ENCODE measurements around the gene ZNF80. TPM values are rescaled to one million over a fixed set of nuclear protein-coding genes. Genes with fewer than 3 reads are reported as not detected.

ZNF80 gene
- total and polyA plus RNA-seq, 2 of the 8 experiments (the other 6 are each of a cell fraction or from before 2014, with no cell fraction given) = not detected

DNA sequence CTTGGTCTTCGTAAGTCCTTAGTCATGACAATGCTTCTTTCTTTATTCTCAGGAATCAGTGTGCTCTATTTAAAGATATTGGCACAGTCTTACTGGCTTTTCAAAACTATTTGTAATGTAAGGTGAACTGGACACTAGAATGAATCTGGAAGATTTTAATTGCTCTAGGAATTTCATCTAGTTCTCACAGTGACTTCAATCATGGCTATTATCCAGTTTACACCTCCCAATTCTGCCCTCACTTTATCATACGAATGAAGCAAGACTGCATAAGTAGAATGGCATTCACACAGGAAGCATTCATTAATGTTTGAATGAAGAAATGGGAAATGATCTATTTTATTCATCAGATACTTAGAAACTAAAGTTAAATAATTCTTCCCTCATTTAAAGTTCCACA is 31.8 kb downstream of the ZNF80 start:
- no peak overlapping the region for H2BK12ac ChIP-seq (ENCODE audit: low read depth, low read length)
- no peak overlapping the region for H2BK120ac ChIP-seq (replicated peaks; ENCODE audit: low read depth, low read length)
- H2AK5ac ChIP-seq (ENCODE audit: low read depth, low read length) = no peak overlapping the region
- no peak overlapping the region for H2BK15ac ChIP-seq (ENCODE audit: low read length)
- H2BK20ac ChIP-seq (ENCODE audit: low read length) = no peak overlapping the region
- H4K20me1 ChIP-seq (replicated peaks in 1 of 2; ENCODE audit: control insufficient read depth in 1 of 2, insufficient read depth in 2 of 2, low read length in 2 of 2) = no peaks in the 10 kb centered on the region
- H3K9me3 ChIP-seq (ENCODE audit: insufficient read depth in 2 of 2, low read depth in 1 of 2, low read length in 1 of 2) = no peaks in the 10 kb centered on the region
- ChIA-PET POLR2A (ENCODE audit: partially characterized antibody) (no interaction called here), CTCF (ENCODE audit: partially characterized antibody) (interaction anchor here (0.7 to 0.9 kb wide), 2 partner anchors 50 to 55 kb away, joined by 3 read pairs; no protein-coding TSS in a partner anchor)
- H3K23ac ChIP-seq (ENCODE audit: insufficient read length) = no peak overlapping the region
- H3K36me3 ChIP-seq (ENCODE audit: control insufficient read depth in 2 of 4, insufficient read depth in 4 of 4, low read length in 3 of 4) = no peaks in the 10 kb centered on the region
- DNase-seq (ENCODE audit: low read depth in 1 of 2, low spot score in 2 of 2) = no peak
- no peaks in the 10 kb centered on the region for H3K23me2 ChIP-seq (ENCODE audit: low read depth, low read length)
- no peaks in the 10 kb centered on the region for H3K79me1 ChIP-seq (ENCODE audit: low read depth, low read length)
- H3K4me1 ChIP-seq (replicated peaks in 1 of 4; ENCODE audit: control insufficient read depth in 3 of 4, insufficient read depth in 4 of 4, low read length in 3 of 4) = no peaks in the 10 kb centered on the region
- H3K4ac ChIP-seq (replicated peaks; ENCODE audit: insufficient read length, low read depth, low read length) = no peak overlapping the region
- H2BK5ac ChIP-seq (ENCODE audit: low read depth, low read length) = no peak overlapping the region
- no peak overlapping the region for H4K5ac ChIP-seq (ENCODE audit: insufficient read length, low read depth, low read length)
- H3K9ac ChIP-seq (replicated peaks in 1 of 4; ENCODE audit: extremely low read depth in 1 of 4, low read depth in 3 of 4, low read length in 3 of 4) = no peak overlapping the region
- H3K4me3 ChIP-seq (ENCODE audit: extremely low read depth in 1 of 4, insufficient read depth in 2 of 4, low read depth in 3 of 4, low read length in 4 of 4) = no peak overlapping the region
- H3K27ac ChIP-seq (ENCODE audit: low read depth, low read length) = no peak overlapping the region
- no peak overlapping the region for H3K56ac ChIP-seq (replicated peaks; ENCODE audit: insufficient read length, low read depth, low read length)
- no peak overlapping the region for H4K91ac ChIP-seq (replicated peaks; ENCODE audit: insufficient read length, low read length)
- H4K8ac ChIP-seq (ENCODE audit: extremely low read depth, insufficient read depth, low read length) = no peak overlapping the region
- 84% methylated on average over 2 of the region's 2 CpGs; no CpG with 5 or more reads in 1 of the 2 experiments for WGBS, 2 experiments (ENCODE audit: extremely low coverage in 1 of 2, insufficient coverage in 1 of 2, insufficient read length in 1 of 2, insufficient replicate concordance in 2 of 2, low coverage in 1 of 2, low lambda C conversion rate in 2 of 2, missing lambda C conversion rate in 1 of 2)
- H3K27me3 ChIP-seq (replicated peaks in 1 of 4; ENCODE audit: control insufficient read depth in 3 of 4, extremely low read depth in 1 of 4, insufficient read depth in 3 of 4, low read length in 3 of 4) = no peaks in the 10 kb centered on the region
- H3K18ac ChIP-seq (ENCODE audit: extremely low read depth, low read length) = no peak overlapping the region
- no peak overlapping the region for H3K14ac ChIP-seq (ENCODE audit: insufficient read length)
- FAIRE-seq = no peak
- no peaks in the 10 kb centered on the region for H3K79me2 ChIP-seq (ENCODE audit: control insufficient read depth in 1 of 2, insufficient read depth in 2 of 2, low read length in 2 of 2)
- no peak overlapping the region for H2AFZ ChIP-seq (ENCODE audit: low read length)
- no peak overlapping the region for H3K4me2 ChIP-seq (ENCODE audit: insufficient read depth in 1 of 2, low read depth in 2 of 2, low read length in 2 of 2)
